Hematopoietic multipotent progenitor cell (in vitro differentiated cells): ENCODE data around the gene AMZ1. TPM values are rescaled to one million over a fixed set of nuclear protein-coding genes. Genes with fewer than 3 reads are reported as not detected.

ENCODE experiments used
- DNase-seq, 3 donors: peaks; one replicate each; pipeline ENCODE4 v3.0.0-alpha.2; 2011 to 2015; ENCODE audit warnings: low read depth in 2 of 3, low spot score in 2 of 3
- total RNA-seq: library from RNA; depleted of rRNA; stranded (reverse); fragments of >200 nt; gene quantifications from one replicate; pipeline ENCODE4 v1.2.3, GENCODE V29; 2012

AMZ1 gene, protein sequence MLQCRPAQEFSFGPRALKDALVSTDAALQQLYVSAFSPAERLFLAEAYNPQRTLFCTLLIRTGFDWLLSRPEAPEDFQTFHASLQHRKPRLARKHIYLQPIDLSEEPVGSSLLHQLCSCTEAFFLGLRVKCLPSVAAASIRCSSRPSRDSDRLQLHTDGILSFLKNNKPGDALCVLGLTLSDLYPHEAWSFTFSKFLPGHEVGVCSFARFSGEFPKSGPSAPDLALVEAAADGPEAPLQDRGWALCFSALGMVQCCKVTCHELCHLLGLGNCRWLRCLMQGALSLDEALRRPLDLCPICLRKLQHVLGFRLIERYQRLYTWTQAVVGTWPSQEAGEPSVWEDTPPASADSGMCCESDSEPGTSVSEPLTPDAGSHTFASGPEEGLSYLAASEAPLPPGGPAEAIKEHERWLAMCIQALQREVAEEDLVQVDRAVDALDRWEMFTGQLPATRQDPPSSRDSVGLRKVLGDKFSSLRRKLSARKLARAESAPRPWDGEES
- total RNA-seq: 2.4 TPM

DNA sequence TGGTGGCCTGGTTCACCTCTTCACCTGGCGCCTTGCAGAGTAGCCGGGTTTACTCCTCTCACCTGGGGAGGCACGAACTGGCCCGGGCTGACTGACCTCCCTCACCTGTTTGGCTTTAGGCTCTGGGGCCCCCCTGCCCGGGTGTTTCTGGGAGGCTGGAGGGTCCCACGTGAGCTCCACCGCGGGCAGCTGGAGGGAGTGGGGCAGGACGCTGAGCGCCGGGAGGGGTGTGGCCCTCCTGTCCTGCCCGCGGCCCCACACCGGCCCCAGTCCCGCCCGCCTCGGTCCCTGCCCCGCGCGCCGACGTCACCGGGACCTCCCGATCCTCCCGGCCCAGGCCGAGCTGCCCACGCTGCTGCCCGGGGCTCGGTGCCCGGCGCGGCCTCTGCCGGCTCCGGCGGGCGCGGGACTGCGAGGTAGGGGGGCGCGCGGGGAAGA lies at the start of gene AMZ1:
Gene AMZ1 (plus strand): TSS at position 322 of the 438 bp plus-strand sequence. CDS start 12,250 bp downstream, outside the sequence.
- DNase-seq: no peak

DNA sequence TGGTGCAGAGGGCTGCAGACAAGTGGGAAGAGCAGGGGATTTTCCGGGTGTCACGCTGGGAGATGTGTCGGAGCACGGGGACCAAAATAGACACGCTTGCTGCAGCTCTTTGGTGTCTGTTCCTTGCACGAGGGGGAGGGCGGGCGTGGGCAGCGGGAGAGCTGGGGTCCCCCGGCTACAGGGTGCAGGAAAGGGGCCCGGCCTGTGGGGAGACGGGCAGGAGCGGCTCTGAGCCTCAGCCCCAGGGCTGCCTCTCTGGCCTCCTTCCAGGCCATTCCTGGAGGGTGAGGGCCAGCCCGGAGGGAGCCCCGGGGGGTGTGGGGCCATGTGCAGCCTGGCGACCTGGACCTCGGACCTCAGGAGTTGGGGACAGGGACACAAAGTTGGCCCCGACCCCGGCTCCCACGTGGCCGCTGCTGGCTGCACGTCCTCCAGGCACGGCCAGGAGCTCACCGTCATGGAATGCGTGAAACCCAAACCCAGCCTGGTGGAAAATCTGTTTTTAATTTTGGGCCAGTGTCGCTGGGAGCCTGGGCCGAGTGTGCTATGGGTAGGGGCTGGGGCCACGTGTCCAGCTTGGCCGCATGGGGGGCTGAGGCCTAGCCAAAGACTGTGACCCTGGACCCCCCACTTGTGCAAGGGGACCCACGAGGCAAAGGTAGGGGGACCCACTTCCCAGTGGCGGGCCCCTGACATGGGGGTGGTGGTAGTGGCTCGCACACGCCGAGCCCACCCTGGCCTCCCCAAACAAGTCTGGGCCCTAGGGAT lies 49.6 kb upstream of the AMZ1 start:
- DNase-seq: no peak

DNA sequence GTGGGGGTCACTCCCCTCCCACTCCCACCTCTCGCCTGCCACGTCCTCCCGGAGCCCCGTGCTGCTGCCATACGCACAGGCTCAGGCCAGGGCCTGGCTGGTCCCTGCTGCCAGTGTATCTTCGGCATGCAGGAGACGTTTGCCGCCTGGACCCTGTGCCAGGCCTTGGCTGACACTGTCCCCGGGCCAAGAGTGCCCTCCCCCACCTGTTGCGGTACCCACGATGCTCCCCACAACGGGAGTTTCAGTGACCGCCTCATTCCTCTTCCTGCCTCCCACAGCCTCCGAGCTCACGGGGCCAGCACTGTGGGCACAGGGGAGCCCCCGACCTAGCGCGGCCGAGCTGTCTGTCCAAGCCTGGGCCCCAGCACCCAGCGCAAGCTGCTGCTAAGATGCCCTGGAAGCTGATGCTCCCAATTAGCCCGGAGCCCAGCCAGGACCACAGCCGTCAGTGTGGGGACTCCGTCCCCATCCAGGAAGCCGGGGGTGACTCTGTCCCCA lies 48.8 kb upstream of the AMZ1 start:
- DNase-seq: no peak

DNA sequence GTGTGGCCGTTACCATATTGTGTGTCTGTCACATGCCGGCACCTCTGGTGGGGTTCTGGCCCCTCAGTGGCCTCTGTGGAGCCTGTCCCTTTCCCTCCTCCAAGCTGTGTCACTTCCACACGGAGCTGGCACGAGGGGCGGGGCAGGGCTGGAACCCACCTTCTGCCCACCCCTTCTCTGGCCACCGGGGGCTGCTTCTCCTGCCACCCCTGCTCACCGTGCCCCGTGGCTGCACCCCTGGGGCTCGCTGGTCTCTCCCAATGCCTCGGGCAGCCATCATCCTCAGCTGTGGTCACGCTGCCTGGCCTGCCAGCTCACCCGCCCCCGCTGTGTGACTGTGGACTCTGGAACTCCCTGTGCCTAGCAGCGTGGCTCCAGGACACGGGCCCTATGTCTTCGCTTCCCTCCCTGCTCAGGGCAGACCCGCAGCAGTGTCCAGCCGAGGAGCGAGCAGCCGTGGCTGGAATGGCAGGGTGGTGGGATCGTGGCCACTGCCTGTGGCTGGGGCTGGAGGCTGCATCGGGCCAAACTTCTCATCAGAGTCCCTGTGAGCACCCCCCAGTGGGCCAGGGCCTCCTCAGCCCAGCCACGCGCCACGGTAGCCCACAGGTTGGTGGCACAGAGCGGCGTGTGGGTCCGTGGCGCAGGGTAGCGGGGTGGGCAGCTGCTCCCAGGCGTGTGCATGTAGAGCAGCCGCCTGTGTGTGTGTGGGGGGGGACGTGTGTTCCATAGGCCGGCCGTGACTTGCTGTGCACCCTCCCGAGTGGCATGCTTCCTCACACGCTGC lies 48.1 kb upstream of the AMZ1 start:
- DNase-seq: no peak

DNA sequence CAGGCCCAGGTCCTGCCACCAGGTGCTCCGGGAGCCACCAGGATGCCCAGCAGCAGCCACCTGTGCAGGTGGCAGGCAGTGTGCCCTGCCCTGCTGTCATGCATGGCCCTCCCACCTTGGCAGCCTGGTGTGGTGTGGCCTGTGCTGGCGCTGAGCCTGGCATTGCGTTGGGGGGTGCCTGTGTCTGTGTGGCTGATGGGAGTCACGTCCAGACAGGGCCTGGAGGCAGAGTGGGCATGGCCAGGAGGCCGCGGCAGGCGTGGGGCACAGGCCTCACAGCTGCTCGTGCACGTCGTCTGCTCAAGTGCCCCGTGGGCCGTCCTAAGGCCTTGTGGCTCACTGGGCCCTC lies 47.5 kb upstream of the AMZ1 start:
- no peak for DNase-seq

DNA sequence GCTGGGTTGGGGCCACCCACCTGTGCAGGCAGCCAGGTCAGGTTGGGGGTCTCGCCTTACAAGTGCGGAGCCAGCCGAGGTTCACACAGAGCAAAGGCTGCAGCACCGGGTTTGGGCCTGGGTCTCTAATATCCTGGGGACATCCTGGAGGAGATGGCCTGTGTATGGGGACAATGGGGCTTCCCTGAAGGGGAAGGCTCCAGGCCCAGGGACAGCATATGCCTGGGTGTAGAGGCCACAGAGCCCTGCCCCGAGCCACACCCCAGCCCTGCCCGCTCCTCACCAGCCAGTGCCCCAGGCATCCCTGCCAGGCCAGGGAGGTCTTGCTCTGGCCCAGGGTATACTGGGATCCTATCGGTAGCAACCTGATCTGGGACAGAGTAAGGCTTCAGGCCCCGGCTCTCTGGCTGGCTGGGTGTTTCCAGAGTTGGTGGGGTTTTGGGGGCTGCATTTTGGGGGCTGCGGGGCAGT lies 47.1 kb upstream of the AMZ1 start:
- DNase-seq: no peak

DNA sequence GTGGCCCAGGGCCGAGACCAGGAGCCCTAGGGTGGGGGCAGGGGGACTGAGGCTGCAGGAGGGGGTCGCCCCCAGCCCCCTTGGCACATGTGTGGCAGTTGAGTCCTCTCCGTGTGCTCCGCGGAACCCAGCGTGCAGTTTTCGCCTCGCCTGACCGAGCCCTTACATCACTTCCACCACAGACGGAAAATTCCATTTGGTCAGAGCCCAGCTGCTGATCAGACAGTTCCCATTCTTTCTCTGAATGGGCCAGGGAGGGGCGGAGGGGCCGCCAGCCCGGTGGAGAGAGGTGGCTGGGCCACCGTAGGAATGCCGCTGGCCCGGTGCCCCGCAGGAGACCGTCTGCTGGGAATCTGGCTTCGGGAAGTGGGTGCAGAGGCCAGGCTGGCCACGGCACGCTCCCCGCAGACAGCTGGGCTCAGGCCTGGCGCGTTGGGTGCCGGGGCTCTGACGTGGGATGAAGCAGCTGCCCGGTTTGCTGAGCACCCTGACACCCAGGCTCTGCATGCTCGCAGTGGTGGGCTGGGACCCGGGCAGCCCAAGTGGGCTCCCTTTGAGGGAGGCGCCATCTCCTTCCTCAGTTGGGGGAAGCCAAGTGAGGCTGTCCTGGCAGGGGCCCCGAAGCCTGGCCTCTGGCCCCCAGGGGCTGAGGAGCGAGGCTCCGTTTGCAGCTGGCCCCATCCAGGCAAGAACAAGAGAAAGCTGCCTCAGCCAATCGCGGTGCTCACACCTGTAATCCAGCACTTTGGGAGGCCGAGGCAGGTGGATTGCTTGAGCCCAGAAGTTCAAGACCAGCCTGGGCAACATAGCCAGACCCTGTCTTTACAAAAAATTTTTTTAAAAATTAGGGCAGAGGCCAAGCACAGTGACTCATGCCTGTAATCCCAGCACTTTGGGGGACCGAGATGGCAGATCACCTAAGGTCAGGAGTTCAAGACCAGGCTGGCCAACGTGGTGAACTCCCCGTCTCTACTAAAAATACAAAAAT lies 46.3 kb upstream of the AMZ1 start:
- DNase-seq: peak in 1 of 3 donors; percentile 57

DNA sequence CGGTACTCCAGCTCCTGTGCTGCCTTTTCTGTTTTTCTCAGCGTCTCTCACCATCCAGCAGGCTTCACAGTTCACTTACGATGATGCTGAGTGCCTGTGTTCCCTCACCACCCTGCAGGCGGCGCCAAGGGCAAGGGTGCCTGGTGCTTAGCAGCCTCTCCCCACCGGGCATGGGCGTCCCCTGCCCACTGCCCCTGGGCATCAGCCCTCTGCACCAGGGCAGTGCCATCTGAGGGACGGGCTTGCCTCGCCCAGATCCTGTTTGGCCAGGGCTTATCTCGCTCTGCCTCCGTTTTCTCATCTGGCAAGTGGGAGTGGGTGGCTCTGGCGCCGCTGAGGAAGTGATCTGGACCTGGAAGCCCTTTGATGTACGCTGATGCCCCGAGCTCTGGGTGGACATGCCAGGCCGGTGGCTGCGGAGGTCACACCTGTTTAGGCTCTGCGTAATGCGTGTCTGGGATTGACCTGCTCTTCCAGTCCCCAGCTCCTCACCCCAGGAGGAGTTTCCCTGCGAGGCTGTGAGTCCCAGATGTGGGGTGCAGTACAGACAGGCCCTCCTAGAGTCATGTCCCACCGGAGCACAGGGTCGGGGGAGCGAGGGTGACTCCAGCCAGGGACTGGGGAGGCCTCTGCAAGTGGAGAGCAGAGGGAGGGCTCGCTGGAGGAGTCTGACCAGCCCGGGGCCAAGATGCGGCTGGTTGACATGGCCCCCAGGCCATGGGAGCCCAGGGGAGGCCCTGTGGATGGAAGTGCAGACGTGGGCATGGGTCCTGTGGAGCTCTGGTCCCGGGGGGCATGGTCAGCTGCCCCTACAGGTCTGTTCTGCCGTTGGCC lies 44.4 kb upstream of the AMZ1 start:
- peak in 1 of 3 donors; percentile 36 for DNase-seq

DNA sequence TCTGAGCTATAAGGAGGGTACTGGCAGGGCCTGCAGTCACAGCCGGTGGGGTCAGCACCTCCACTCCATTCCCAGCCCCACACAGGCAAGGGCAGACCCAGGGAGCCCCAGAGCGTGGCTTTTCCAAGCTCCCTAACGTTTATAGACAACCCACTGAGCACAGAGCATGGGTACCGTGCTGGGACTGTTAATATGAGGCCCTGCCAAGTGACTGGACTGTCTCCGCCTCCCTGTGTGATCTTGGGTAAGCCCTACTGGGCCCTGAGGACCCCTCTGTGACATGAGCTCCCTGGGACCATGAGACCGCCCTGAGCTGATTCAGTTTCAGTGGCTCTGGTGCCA lies 43.8 kb upstream of the AMZ1 start:
- no peak for DNase-seq

DNA sequence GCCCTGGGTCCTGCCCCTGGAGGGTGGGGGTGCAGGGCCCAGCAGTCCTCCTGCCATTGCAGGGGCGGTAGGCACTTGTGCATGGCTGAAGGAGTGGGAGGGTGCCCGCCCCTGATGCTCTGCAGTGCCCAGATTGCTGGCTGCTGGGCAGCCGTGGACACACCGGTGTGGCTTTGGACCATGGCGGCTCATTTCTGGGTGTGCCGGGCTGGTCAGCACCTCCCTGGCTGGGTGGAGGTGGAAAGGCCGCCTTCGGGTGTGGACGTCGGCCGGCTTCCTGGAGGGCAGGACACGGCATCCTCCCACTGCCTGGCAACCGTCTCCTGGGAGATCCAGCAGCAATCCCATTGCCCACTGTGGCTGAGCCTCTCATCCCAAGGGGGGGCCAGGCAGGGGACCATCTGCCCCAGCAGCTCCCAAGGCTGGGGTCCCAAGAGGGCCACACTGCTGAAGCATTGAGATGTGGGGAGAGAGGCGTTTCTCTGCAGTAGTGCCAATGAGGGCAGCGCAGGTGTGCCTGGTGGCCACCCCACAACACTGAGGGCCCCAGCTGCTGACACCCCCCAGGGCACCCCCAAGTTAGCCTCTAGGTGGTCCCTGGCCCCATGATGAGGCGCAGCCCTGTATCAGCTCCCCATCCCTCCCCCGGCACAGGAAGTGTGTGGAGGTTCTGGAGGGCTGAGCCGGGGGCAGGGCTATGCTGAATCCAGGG lies 43.3 kb upstream of the AMZ1 start:
- no peak for DNase-seq

DNA sequence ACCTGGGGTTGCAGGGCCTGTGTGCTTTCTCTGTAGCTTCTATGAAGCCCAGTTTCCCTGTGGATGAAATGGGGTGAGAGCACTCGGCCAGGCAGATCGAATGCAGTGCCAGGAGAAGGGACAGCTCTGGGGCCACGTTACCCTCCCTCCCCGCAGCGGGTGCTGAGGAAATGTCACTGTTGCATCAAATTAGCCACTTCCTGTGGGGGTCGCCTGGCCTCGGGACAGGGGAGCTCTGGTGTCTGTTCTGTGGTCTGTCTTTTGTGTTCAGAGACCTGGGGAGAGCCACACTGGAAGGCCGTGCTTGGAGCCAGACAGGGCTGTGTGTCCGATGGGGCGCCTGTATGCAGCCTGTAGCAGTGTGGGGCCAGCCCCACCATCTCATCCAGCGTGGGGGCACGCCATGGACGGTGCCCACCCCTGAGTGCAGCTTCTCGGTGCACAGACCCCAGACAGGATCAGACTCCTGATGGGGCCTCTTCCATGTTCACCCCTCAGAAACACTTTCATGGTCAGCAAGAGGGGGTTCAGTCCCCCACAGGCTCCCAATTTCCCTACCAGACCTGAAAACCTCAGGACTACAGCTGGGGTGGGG lies 42.6 kb upstream of the AMZ1 start:
- peak in 2 of 3 donors; percentile 58 to 80 for DNase-seq

DNA sequence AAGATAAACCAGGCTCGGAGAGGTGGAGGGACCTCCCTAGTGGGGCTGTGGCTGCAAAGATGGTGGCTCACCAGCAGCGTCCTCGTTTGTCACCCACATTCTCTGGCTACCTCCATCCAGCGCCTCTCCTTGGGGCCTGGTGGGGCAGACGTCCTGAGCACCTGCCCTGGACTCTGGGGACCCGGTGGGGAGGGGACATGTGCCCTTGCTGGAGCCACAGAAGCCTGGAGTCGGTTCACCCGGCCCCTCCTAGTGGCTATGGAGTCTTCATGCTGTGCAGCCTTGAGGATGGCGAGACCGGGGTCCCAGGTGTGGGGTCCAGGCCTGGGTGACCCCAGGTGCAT lies 41.7 kb upstream of the AMZ1 start:
- DNase-seq: no peak

DNA sequence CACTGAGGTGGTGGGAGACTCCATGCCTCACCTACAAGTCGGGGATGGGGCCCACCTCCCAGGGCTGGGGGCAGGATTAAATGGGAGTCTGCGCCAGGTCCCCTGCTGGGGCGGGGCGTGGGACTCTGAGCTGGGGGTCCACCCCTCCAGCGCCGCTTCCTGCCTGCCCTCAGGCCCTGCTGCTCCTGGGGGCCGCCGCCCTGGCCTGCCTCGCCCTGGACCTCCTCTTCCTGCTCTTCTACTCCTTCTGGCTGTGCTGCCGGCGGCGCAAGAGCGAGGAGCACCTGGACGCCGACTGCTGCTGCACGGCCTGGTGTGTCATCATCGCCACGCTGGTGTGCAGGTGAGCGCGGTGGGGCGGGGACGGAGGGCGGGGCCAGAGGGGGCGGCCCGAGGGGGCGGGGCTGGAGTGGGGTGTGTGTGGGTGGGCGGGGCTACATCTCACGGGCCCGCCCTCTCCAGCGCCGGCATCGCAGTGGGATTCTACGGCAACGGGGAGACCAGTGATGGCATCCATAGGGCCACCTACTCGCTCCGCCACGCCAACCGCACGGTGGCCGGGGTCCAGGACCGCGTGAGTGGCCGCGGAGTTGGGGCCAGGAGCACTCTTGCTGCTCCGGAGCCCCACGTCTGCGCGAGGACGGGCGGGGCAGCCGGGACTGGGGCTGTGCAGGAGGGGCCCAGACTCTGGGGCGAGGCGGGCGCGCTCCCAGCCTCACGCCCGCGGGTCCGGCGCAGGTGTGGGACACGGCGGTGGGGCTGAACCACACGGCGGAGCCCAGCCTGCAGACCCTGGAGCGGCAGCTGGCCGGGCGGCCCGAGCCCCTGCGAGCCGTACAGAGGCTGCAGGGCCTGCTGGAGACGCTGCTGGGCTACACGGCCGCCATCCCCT lies 41.1 kb upstream of the AMZ1 start:
- no peak for DNase-seq

DNA sequence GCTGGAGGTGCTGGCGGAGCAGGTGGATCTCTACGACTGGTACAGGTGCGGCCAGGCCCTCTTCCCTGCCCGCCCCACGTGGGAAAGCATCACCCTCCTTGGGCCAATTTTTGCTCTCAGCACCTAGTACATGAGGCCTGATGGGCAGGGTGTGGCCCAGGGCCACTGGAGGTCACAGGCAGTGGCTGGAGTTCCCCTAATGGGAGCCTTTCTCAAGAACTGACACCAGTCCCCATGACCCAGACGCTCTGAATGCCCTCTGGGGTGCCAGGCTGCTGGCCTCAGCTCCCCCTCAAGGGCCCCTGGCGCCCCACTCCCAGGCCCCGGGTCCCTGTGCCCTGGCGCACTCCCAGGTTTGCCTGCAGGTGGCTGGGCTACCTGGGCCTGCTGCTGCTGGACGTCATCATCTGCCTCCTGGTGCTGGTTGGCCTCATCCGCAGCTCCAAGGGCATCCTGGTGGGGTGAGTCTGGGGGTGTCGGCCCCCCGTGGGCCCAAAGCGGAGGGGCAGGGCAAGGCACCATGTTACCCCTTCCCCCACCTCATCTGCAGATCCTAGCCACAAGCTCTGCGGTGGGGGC lies 40.3 kb upstream of the AMZ1 start:
- DNase-seq: no peak

DNA sequence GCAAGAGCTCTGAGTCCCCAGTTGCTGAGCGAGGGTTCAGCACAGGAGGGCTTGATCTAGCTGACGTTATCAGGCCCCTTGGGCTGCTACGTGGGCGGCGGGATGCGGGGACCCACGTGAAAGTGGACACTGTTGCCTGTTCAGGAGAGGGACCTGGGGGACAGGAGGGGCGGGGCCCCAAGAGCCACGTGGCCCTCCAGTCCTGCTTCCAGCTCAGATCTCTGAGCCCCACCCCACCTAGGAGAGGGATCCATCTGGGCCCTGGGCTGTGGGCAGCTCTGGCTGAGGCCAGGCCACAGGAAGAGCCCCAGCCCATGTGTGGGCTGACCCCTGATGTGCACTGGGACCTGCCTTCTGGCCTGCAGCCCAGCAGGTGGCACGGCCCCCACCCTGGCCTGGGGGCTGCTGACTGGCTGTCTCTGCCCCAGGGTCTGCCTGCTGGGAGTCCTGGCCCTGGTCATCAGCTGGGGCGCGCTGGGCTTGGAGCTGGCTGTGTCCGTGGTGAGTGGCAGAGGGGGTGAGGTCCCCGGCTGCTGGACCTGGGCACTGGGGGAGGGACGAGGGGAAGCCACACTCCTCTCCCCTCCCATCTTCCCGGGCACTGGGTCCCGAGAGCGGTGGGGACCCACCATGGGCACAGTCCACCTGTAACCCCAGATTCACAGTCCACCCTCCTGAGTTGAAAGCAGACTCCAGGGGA lies 38.7 kb upstream of the AMZ1 start:
- DNase-seq: no peak

DNA sequence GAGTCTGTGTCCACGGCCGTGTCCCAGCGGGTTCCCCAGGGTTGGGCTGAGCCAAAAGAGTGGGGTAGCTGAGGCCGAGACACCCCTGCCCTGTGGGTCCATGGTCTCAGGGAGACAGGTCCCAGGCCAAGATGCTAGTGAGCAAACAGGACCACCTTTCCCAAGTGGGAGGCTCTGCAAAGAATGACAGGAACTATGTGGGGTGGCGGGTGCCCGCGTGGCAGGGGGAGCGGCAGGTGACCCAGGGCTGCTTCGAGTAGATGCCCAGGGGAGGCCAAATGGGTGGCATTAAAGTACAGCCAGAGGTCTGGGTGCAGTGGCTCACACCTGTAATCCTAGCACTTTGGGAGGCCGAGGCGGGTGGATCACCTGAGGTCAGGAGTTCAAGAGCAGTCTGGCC lies 38.0 kb upstream of the AMZ1 start:
- DNase-seq: no peak
